ENCODE measurements around the gene CNTNAP5.

- TF ChIP-seq YY1 (IDR thresholded peaks at IDR 0.05; ENCODE audit: insufficient read depth, insufficient read length): no peak
- no peak for TF ChIP-seq ZNF274 (IDR thresholded peaks at IDR 0.05; ENCODE audit: low read depth, low read length)
- TF ChIP-seq SUZ12 (IDR thresholded peaks at IDR 0.05; ENCODE audit: extremely low read depth, insufficient read depth, insufficient read length): no peak
Measured at GRCh38 chr2:124201713-124202112, 176.6 kb downstream of the CNTNAP5 start.
